Right lobe of liver (tissue), 6 donors: Measurements from ENCODE around the gene DNAJC13. TPM values are rescaled to one million over a fixed set of nuclear protein-coding genes. Genes with fewer than 3 reads are reported as not detected.
"Not testable (repeated sequence)": the region's sequence is repeated elsewhere in the genome, so short reads cannot be mapped to it uniquely, and the experiment has no call there.

Source experiments
- ATAC-seq, 4 donors: fragments of 200-7000 bp; cut with Tn5 transposase; one replicate each; pipeline ENCODE4 v1.9.1; 2020; ENCODE audit warnings: mild to moderate bottlenecking in 4 of 4, moderate library complexity in 4 of 4
- DNase-seq, 3 donors: peaks; one replicate each; pipeline ENCODE4 v3.0.0-alpha.2; 2020
- H3K27ac ChIP-seq, 3 donors: fragments of 200-600 bp; one replicate each; pipeline ENCODE4 v1.8.0; 2022
- H3K27me3 ChIP-seq, 2 donors: fragments of 200-600 bp; one replicate each; pipeline ENCODE4 v1.8.0; 2022
- H3K36me3 ChIP-seq, 4 donors: fragments of 200-600 bp; sonication (generic) in 1 of 4; one replicate each; pipeline versions ENCODE4 v1.5.1 to v1.8.0; 2017 to 2022; ENCODE audit warnings: control low read depth in 1 of 4
- H3K4me1 ChIP-seq, 4 donors: fragments of 200-600 bp; sonication (generic) in 1 of 4; one replicate each; pipeline versions ENCODE4 v1.5.1 to v1.8.0; 2017 to 2022; ENCODE audit warnings: control low read depth in 1 of 4
- H3K4me3 ChIP-seq, 3 donors: fragments of 200-600 bp; one replicate each; pipeline ENCODE4 v1.8.0; 2022
- H3K9me3 ChIP-seq, 4 donors: fragments of 200-600 bp; sonication (generic) in 1 of 4; one replicate each; pipeline versions ENCODE4 v1.5.1 to v1.8.0; 2017 to 2022; ENCODE audit warnings: control low read depth in 1 of 4
- CTCF ChIP-seq, 4 donors: fragments of 200-600 bp in 3 of 4; fragments of 450-650 bp in 1 of 4; IDR thresholded peaks; one replicate each; pipeline versions ENCODE4 v1.5.1 to v1.8.0; 2016 to 2022; ENCODE audit warnings: antibody characterized with exemption in 4 of 4, mild to moderate bottlenecking in 2 of 4
- POLR2A ChIP-seq: fragments of 450-650 bp; IDR thresholded peaks from one replicate; pipeline ENCODE4 v1.6.1; 2017; ENCODE audit warnings: antibody characterized with exemption, mild to moderate bottlenecking
- WGBS: methylation state at CpG from one replicate; pipeline ENCODE4 v1.1.6; 2018; ENCODE audit warnings: low coverage, low lambda C conversion rate; ENCODE audit not compliant: insufficient coverage; ENCODE audit errors: missing lambda C conversion rate; 5-methylcytosine and 5-hydroxymethylcytosine counted together
- intact Hi-C, 2 donors: fragments of 100-400 bp; cut with DNase I; formaldehyde crosslinking; loops; one replicate each; pipeline versions ENCODE4 v1.11.2 to v1.14.1; 2022
- long read RNA-seq: library from polyadenylated mRNA; unstranded; transcript quantifications from one replicate; pipeline ENCODE4 v2.0.0, GENCODE V29; 2019
- total RNA-seq, 6 experiments: library from RNA; depleted of rRNA in 2 of 6; stranded (reverse); fragments of >200 nt in 2 of 6; fragmentation: NEBNext Ultra II Directional in 3 of 6; extraction: Animal tissue kit (Norgen Biotek cat#: 25700) in 3 of 6; gene quantifications; one replicate each; pipeline versions ENCODE4 v1.1.0 to v1.2.4, GENCODE V29; 2016 to 2023
- donor health status: DM: no; HTN: yes; CAD: no.
- donor health status: DM: no; HTN: no; CAD: no.
- donor health status: DM: no; HTN: no; CAD: no.
- donor health status: DM: no; HTN: yes; CAD: no.
- donor health status: DM: no; HTN: yes; CAD: no.

Gene DNAJC13
- total RNA-seq = 10 to 100 TPM; 12.6 to 19.4 (median 18.3) TPM
- long read RNA-seq, partial matches to known transcripts = 2 of 2 reads
- long read RNA-seq, other reads (novel, unspliced or antisense) = 0 of 2 reads

DNA sequence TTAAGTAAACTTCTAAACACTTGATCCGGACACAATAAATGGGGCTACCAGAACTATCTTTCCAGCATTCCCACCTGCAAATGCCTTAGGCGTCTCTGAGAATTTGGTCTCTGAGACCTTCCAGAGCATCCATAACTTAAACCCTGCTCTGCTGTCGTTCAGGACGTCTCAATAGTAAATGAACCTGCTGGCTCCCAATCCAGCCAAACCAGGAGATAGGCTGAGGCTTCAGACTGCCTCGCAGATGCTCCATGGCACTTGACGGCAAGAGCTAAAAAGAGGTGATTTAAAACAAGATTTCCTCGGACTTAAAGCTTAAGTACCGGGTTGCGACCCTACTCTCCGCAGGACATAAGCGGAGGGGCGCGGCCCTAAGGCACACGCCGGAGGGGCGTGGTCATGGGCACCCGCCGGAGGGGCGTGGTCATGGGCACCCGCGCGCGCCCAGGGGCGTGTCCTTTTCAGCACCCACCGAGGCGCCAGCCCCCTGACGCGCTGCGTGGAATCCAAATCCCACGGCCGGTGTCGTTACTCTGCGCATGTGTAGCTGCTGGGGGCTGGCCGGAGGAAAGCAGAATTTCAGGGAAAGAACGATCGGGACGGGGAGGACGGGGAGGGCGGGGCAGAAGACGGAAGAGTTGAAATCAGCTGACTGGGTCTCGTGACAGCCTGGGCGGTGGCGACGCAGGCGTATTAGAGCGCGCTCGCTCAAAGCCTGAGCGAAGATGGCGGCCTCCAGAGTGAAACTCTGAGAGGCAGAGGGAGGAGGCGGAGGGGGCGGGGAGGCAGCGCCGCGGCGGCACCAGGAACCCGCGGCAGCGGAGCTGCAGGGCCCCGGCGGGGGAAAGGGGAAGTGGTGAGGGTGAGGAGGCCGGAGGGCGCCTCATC is at the start of gene DNAJC13:
Gene DNAJC13 (plus strand): TSS at position 696 of the 888 bp plus-strand sequence. CDS start 17,049 bp downstream, outside the sequence.
- intact Hi-C loops = no loop called here
- ATAC-seq = peak; percentile 94 to 97 (median 95)
- no peaks in the 10 kb centered on the region for H3K9me3 ChIP-seq
- 2% methylated on average over 25 of the region's 63 CpGs for WGBS
- TF ChIP-seq POLR2A = peak; percentile 77
- no peak for TF ChIP-seq CTCF (IDR thresholded peaks at IDR 0.05)
- H3K27ac ChIP-seq = peak within 1 kb of the TSS; percentile 83 to 93 (median 85)
- no peaks in the 10 kb centered on the region for H3K36me3 ChIP-seq
- peak within 1 kb of the TSS; percentile 92 to 98 (median 98) for H3K4me3 ChIP-seq
- H3K4me1 ChIP-seq = peaks cover 0 to 8% (median 0%) of the 10 kb centered on the region in 4 donors
- no peaks in the 10 kb centered on the region for H3K27me3 ChIP-seq
- peak; percentile 94 to 96 (median 95) for DNase-seq

DNA sequence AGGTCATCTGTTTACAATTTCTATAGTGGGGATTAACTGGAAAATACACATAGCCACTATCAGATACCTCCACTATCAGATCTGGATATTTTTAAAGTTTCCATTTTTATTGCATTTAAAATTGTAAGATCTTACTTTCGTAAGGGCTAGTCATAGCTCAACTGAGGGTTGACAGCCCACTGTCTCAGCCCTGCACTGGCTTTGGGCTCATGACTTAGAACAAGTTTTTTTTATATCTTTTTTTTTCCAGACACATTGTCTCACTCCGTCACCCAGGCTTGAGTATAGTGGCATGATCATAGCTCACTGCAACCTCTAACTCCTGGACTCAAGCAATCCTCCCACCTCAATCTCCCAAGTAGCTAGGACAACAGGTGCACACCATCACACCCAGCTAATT is 48.8 kb upstream of the DNAJC13 start:
- no peak overlapping the region for H3K4me3 ChIP-seq
- no peak for ATAC-seq
- no peak for TF ChIP-seq CTCF (IDR thresholded peaks at IDR 0.05)
- no peak for TF ChIP-seq POLR2A
- H3K27me3 ChIP-seq = no peaks in the 10 kb centered on the region
- H3K27ac ChIP-seq = no peak overlapping the region
- H3K9me3 ChIP-seq = no peaks in the 10 kb centered on the region
- intact Hi-C loops = no loop called here
- 67% methylated on average over 1 of the region's 2 CpGs for WGBS
- H3K36me3 ChIP-seq = no peaks in the 10 kb centered on the region
- no peak for DNase-seq
- H3K4me1 ChIP-seq = no peaks in the 10 kb centered on the region

DNA sequence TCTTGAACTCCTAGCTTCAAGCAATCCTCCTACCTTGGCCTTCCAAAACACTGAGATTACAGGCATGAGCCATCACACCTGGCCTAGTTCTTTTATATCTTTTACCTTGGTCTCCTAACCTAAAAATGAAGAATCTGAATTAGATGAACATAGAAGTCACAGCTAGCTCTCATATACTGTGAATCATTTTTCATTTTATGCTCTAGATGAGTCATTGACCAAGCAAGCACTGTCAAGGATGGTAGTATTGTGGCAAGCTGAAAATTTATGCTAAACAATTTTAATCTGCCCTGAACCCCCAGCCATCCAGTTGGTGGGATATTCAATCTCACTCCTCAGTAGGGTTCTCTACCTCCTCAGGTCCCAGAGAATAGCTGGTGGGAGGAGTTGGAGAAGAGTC is 48.3 kb upstream of the DNAJC13 start:
- Histone ChIP-seq H3K27ac (no peak overlapping the region), H3K4me1 (no peaks in the 10 kb centered on the region), H3K9me3 (no peaks in the 10 kb centered on the region), H3K36me3 (no peaks in the 10 kb centered on the region), H3K27me3 (no peaks in the 10 kb centered on the region), H3K4me3 (no peak overlapping the region)
- DNase-seq = no peak
- TF ChIP-seq CTCF (IDR thresholded peaks at IDR 0.05) = no peak
- no peak for TF ChIP-seq POLR2A
- intact Hi-C loops = no loop called here
- ATAC-seq = no peak

GRCh38 chr3:132376945-132377354 is 40.4 kb upstream of the DNAJC13 start:
- 92% methylated on average over 2 of the region's 25 CpGs for WGBS
- intact Hi-C loops, H3K27me3 ChIP-seq, H3K9me3 ChIP-seq, H3K27ac ChIP-seq, DNase-seq, ATAC-seq, H3K36me3 ChIP-seq, H3K4me1 ChIP-seq: not testable (repeated sequence)
- H3K4me3 ChIP-seq = peak overlapping the region in 1 of 3 donors; percentile 29

DNA sequence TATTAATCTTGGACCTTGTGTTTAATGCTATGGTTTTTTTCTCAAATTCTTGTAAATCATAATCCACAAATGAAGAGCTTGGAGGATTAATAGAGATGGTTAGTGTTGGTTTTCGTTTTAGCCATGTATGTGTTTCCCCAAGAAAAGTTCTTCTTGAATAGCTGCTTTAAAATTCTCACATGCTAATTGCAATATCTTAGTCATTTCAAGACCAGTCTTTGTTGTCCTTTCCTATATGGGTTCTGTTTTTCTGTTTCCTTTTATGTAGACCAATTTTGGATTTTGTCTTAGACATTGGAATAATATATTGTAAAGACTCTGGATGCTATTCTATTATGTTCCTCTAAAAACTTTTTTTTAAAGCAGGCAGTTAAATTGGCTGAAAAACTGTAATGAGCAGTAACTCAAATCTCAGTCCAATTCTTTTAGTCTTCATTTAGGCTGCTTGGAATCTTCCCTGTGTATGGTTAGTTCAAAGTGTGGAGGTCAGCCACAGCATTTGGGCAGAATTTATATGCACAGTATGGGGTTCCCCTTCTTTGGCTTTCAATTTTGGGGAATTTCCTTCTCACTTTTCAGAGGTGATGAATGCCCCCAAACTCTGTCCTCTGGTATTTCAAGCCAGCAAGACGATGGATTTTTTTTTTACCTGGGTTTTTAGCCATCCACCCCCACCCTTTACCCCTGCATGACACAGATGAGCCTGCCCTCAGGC is 39.1 kb upstream of the DNAJC13 start:
- Histone ChIP-seq H3K4me1 (no peaks in the 10 kb centered on the region), H3K9me3 (no peaks in the 10 kb centered on the region), H3K4me3 (no peak overlapping the region), H3K27me3 (no peaks in the 10 kb centered on the region), H3K27ac (no peak overlapping the region), H3K36me3 (no peaks in the 10 kb centered on the region)
- DNase-seq (no peak), ATAC-seq (no peak)
- intact Hi-C loops = no loop called here
- no peak for TF ChIP-seq POLR2A
- TF ChIP-seq CTCF (IDR thresholded peaks at IDR 0.05) = no peak
- WGBS = 40% methylated on average over 2 of the region's 2 CpGs
